Prostate gland (tissue), 2 donors: ENCODE results near the gene BOLL. TPM values are rescaled to one million over a fixed set of nuclear protein-coding genes. Genes with fewer than 3 reads are reported as not detected.

ENCODE experiments used
- DNase-seq: peaks from one replicate; pipeline ENCODE4 v3.0.0-alpha.2; 2019; ENCODE audit warnings: low spot score
- H3K27ac ChIP-seq, 2 donors: fragments of 200-600 bp; sonication (generic); 2 replicates each; pipeline ENCODE4 v1.5.1; 2017 to 2019
- H3K27me3 ChIP-seq: fragments of 200-600 bp; sonication (generic); replicated peaks from 2 replicates; pipeline ENCODE4 v1.5.1; 2019; ENCODE audit not compliant: insufficient read depth
- H3K36me3 ChIP-seq, 2 donors: fragments of 200-600 bp; sonication (generic); 1 replicate in 1 of 2; 2 replicates in 1 of 2; pipeline versions ENCODE4 v1.5.1 to v1.8.1; 2017 to 2019
- H3K4me1 ChIP-seq: fragments of 200-600 bp; sonication (generic); replicated peaks from 2 replicates; pipeline ENCODE4 v1.5.1; 2019
- H3K4me3 ChIP-seq, 2 donors: fragments of 200-600 bp; sonication (generic); 2 replicates each; pipeline ENCODE4 v1.5.1; 2017 to 2019
- H3K9me3 ChIP-seq: fragments of 200-600 bp; sonication (generic); 2 replicates; pipeline ENCODE4 v1.5.1; 2017
- CTCF ChIP-seq, 4 experiments: fragments of 200-600 bp in 2 of 4; fragments of 450-650 bp in 2 of 4; sonication (generic) in 2 of 4; IDR thresholded peaks; 1 replicate in 3 of 4; 2 replicates in 1 of 4; pipeline ENCODE4 v1.5.1; 2016 to 2019; ENCODE audit warnings: antibody characterized with exemption in 4 of 4, mild to moderate bottlenecking in 2 of 4, moderate library complexity in 2 of 4
- POLR2A ChIP-seq: fragments of 450-650 bp; IDR thresholded peaks from one replicate; pipeline ENCODE4 v1.6.1; 2016; ENCODE audit warnings: antibody characterized with exemption, mild to moderate bottlenecking
- POLR2AphosphoS5 ChIP-seq: sonication (generic); formaldehyde crosslinking; IDR thresholded peaks from one replicate; pipeline ENCODE4 v1.6.1; 2017; ENCODE audit warnings: antibody characterized with exemption
- WGBS: methylation state at CpG from one replicate; pipeline ENCODE4 v1.1.5; 2018; 5-methylcytosine and 5-hydroxymethylcytosine counted together
- intact Hi-C: fragments of 100-400 bp; cut with DNase I; formaldehyde crosslinking; loops from one replicate; pipeline ENCODE4 v1.14.2; 2022
- total RNA-seq, 2 donors: library from RNA; depleted of rRNA; stranded (reverse); fragments of >200 nt; gene quantifications; one replicate each; pipeline ENCODE4 v1.1.0, GENCODE V29; 2016

BOLL gene
- total RNA-seq, 2 donors from 2014 or later: 13.9 TPM; not detected in 1

GRCh38 chr2:197706839-197707207 lies 78.3 kb downstream of the BOLL start:
- H3K27me3 ChIP-seq: no peaks in the 10 kb centered on the region
- TF ChIP-seq POLR2A (no peak), CTCF (IDR thresholded peaks at IDR 0.05) (no peak), POLR2AphosphoS5 (no peak)
- 70% methylated on average over 5 of the region's 5 CpGs for WGBS
- intact Hi-C loops: loop anchor here (5.0 to 10.0 kb wide), 5 partner anchors 70 to 588 kb away; partner anchors contain the start of genes COQ10B, HSPD1 and MOB4
- peaks cover 9% of the 10 kb centered on the region for H3K4me1 ChIP-seq
- H3K4me3 ChIP-seq: peak overlapping the region in 1 of 2 donors; percentile 71
- no peak overlapping the region for H3K27ac ChIP-seq
- DNase-seq: no peak
- no peaks in the 10 kb centered on the region for H3K9me3 ChIP-seq
- H3K36me3 ChIP-seq: no peaks in the 10 kb centered on the region

- Histone ChIP-seq H3K9me3 (no peaks in the 10 kb centered on the region), H3K4me1 (peaks cover 9% of the 10 kb centered on the region), H3K36me3 (no peaks in the 10 kb centered on the region), H3K4me3 (peak overlapping the region; percentile 69 to 71), H3K27me3 (no peaks in the 10 kb centered on the region), H3K27ac (peak overlapping the region; percentile 20 to 69)
- DNase-seq: no peak
- intact Hi-C loops: loop anchor here (5.0 to 10.0 kb wide), 5 partner anchors 71 to 589 kb away; partner anchors contain the start of genes COQ10B, HSPD1 and MOB4
- 17% methylated on average over 38 of the region's 38 CpGs for WGBS
- no peak for TF ChIP-seq POLR2A
- TF ChIP-seq POLR2AphosphoS5: no peak
- TF ChIP-seq CTCF (IDR thresholded peaks at IDR 0.05): no peak
These were observed 78.9 kb downstream of the BOLL start for GRCh38 chr2:197705912-197706838.

GRCh38 chr2:197705121-197705911 lies 79.8 kb downstream of the BOLL start, which contains the start of gene MARS2:
Gene MARS2 (plus strand): TSS chr2:197705369. CDS start chr2:197705406, 37 bp downstream.
- under 1% methylated on average over 71 of the region's 86 CpGs for WGBS
- Histone ChIP-seq H3K9me3 (no peaks in the 10 kb centered on the region), H3K4me1 (peaks cover 9% of the 10 kb centered on the region), H3K27me3 (no peaks in the 10 kb centered on the region), H3K4me3 (peak within 1 kb of the TSS; percentile 69 to 71), H3K27ac (peak within 1 kb of the TSS; percentile 66 to 69), H3K36me3 (no peaks in the 10 kb centered on the region)
- TF ChIP-seq POLR2A (peak; percentile 47), CTCF (IDR thresholded peaks at IDR 0.05) (peak in 2 of 4 experiments; percentile 2 to 13), POLR2AphosphoS5 (peak; percentile 46)
- peak; percentile 90 for DNase-seq
- intact Hi-C loops: loop anchor here (5.0 to 10.0 kb wide), 5 partner anchors 72 to 589 kb away; partner anchors contain the start of genes COQ10B, HSPD1 and MOB4

GRCh38 chr2:197704434-197705120 lies 80.5 kb downstream of the BOLL start:
- 0% methylated on average over 5 of the region's 5 CpGs for WGBS
- no peaks in the 10 kb centered on the region for H3K27me3 ChIP-seq
- peak overlapping the region; percentile 69 to 71 for H3K4me3 ChIP-seq
- H3K4me1 ChIP-seq: peaks cover 9% of the 10 kb centered on the region
- no peaks in the 10 kb centered on the region for H3K9me3 ChIP-seq
- intact Hi-C loops: loop anchor here (5.0 to 10.0 kb wide), 5 partner anchors 73 to 590 kb away; partner anchors contain the start of genes COQ10B, HSPD1 and MOB4
- H3K36me3 ChIP-seq: no peaks in the 10 kb centered on the region
- TF ChIP-seq POLR2A (no peak), CTCF (IDR thresholded peaks at IDR 0.05) (no peak), POLR2AphosphoS5 (no peak)
- DNase-seq: no peak
- peak overlapping the region; percentile 66 to 69 for H3K27ac ChIP-seq
